CD4-positive, alpha-beta memory T cell (primary cell): ENCODE data around the gene USP13. TPM values are rescaled to one million over a fixed set of nuclear protein-coding genes. Genes with fewer than 3 reads are reported as not detected.

Source experiments
- CTCF ChIA-PET: fragments of 350-600 bp; sonication (Branson Sonifier 250); formaldehyde crosslinking; loops from one replicate; lab custom pipeline; 2021; ENCODE audit warnings: inconsistent platforms; ENCODE audit not compliant: partially characterized antibody; lab: Charles Lee
- POLR2A ChIA-PET: fragments of 350-600 bp; sonication (Branson Sonifier 250); formaldehyde crosslinking; loops from one replicate; lab custom pipeline; 2021; ENCODE audit not compliant: partially characterized antibody; lab: Charles Lee
- DNase-seq, 5 donors: peaks; one replicate each; pipeline versions ENCODE4 v3.0.0 to v3.0.0-alpha.2; 2020 to 2022; ENCODE audit warnings: mixed read lengths in 1 of 5
- H3K27ac ChIP-seq: one replicate; pipeline ENCODE4 v1.7.0; 2013; ENCODE audit warnings: low read depth, low read length
- H3K27me3 ChIP-seq: 2 replicates; pipeline ENCODE4 v1.7.0; 2013; ENCODE audit warnings: mild to moderate bottlenecking, low read length, moderate library complexity; ENCODE audit not compliant: insufficient read depth
- H3K36me3 ChIP-seq: 2 replicates; pipeline ENCODE4 v1.7.0; 2013; ENCODE audit warnings: mild to moderate bottlenecking, low read length, moderate library complexity; ENCODE audit not compliant: insufficient read depth
- H3K4me1 ChIP-seq: 2 replicates; pipeline ENCODE4 v1.7.0; 2013; ENCODE audit warnings: mild to moderate bottlenecking, low read length, moderate library complexity; ENCODE audit not compliant: insufficient read depth
- H3K4me3 ChIP-seq, 2 donors: one replicate each; pipeline ENCODE4 v1.7.0; 2013; ENCODE audit warnings: low read length in 2 of 2, mild to moderate bottlenecking in 1 of 2
- H3K9me3 ChIP-seq, 2 donors: one replicate each; pipeline ENCODE4 v1.7.0; 2013; ENCODE audit warnings: low read length in 2 of 2, control low read depth in 1 of 2; ENCODE audit not compliant: control insufficient read depth in 1 of 2
- H3K27ac Mint-ChIP-seq, 7 donors: one replicate each; pipeline ENCODE4 v1.8.0; 2020 to 2021; ENCODE audit warnings: mixed read lengths in 7 of 7, mild to moderate bottlenecking in 6 of 7, inconsistent platforms in 3 of 7, moderate library complexity in 3 of 7
- H3K27me3 Mint-ChIP-seq, 2 donors: one replicate each; pipeline ENCODE4 v1.8.0; 2020 to 2021; ENCODE audit warnings: mixed read lengths in 2 of 2
- H3K36me3 Mint-ChIP-seq, 2 donors: one replicate each; pipeline ENCODE4 v1.8.0; 2020 to 2021; ENCODE audit warnings: mixed read lengths in 2 of 2, inconsistent platforms in 1 of 2, mild to moderate bottlenecking in 1 of 2
- H3K4me1 Mint-ChIP-seq, 4 donors: one replicate each; pipeline ENCODE4 v1.8.0; 2020 to 2021; ENCODE audit warnings: mixed read lengths in 4 of 4, mild to moderate bottlenecking in 1 of 4
- H3K4me3 Mint-ChIP-seq, 8 donors: one replicate each; pipeline ENCODE4 v1.8.0; 2020 to 2021; ENCODE audit warnings: mixed read lengths in 8 of 8, mild to moderate bottlenecking in 7 of 8, moderate library complexity in 6 of 8, inconsistent platforms in 3 of 8
- H3K9me3 Mint-ChIP-seq, 8 donors: one replicate each; pipeline ENCODE4 v1.8.0; 2020 to 2021; ENCODE audit warnings: mixed read lengths in 8 of 8, mild to moderate bottlenecking in 5 of 8, inconsistent platforms in 3 of 8, moderate library complexity in 1 of 8
- intact Hi-C: fragments of 100-400 bp; cut with micrococcal nuclease; formaldehyde crosslinking; loops from one replicate; pipeline ENCODE4 v1.15.1; 2023
- polyA plus RNA-seq, 2 donors: library from polyadenylated mRNA; unstranded; fragments of 300-500 nt; fragmentation: Illumina TruSeq; gene quantifications; one replicate each; pipeline ENCODE4 v1.2.3, GENCODE V29; 2021
- total RNA-seq, 2 experiments: library from RNA; stranded (reverse); gene quantifications; one replicate each; pipeline ENCODE4 v1.2.3, GENCODE V29; 2021

USP13 gene
- total and polyA plus RNA-seq, 4 experiments from 2014 or later = 5.3 to 11.6 (median 9.6) TPM

DNA sequence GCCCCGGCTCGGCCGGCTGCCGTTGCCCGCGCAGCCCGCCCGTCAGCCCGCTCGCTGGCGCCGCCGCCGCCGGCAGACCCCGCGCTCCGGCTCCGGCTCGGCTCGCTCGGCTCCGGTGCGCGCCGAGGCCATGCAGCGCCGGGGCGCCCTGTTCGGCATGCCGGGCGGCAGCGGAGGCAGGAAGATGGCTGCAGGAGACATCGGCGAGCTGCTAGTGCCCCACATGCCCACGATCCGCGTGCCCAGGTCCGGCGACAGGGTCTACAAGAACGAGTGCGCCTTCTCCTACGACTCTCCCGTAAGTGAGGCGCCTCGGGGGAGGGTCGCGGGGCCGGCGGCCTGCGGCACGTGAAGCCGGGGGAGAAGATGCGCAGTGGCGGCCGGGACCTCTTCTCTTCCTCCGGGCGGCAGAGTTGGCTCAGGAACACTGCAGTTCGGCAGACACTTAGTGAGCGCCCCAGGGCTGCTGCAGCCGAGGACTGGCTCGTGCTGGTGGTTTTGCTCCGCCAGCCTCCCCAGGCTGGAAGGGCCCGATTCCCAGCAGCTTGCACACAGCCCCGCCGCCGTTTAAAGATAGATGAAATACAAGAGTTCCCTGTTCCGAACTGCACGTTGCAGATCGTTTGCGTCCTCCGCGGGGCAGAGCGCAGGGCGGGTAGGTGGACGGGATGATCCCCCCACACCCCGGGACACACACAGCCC, 407 bp downstream of the USP13 start:
- peaks cover 11 to 14% of the 10 kb centered on the region in 2 donors for H3K36me3 Mint-ChIP-seq
- peak; percentile 64 to 72 (median 71) for DNase-seq
- no peaks in the 10 kb centered on the region for H3K27me3 Mint-ChIP-seq
- peak overlapping the region; percentile 87 to 96 (median 91) for H3K27ac Mint-ChIP-seq
- no peaks in the 10 kb centered on the region for H3K27me3 ChIP-seq
- ChIA-PET POLR2A (interaction anchor here (0.6 to 1.7 kb wide), 9 partner anchors 9 to 949 kb away, joined by 3 to 8 read pairs (median 4); partner anchors contain the start of genes ACTL6A, MRPL47, NDUFB5 and TTC14), CTCF (interaction anchor here (0.7 to 1.2 kb wide), 2 partner anchors 91 to 221 kb away, joined by 3 read pairs; partner anchors contain the start of gene ACTL6A)
- peak overlapping the region; percentile 61 for H3K27ac ChIP-seq
- peak overlapping the region; percentile 77 to 82 for H3K4me3 ChIP-seq
- intact Hi-C loops = loop anchor here (1.0 to 5.0 kb wide), 4 partner anchors 49 to 1334 kb away; partner anchors contain the start of genes DNAJC19, MRPL47, NDUFB5 and PIK3CA
- H3K36me3 ChIP-seq = no peaks in the 10 kb centered on the region
- H3K9me3 Mint-ChIP-seq = no peaks in the 10 kb centered on the region
- no peaks in the 10 kb centered on the region for H3K9me3 ChIP-seq
- H3K4me3 Mint-ChIP-seq = peak overlapping the region; percentile 87 to 97 (median 96)
- peaks cover 21% of the 10 kb centered on the region for H3K4me1 ChIP-seq
- H3K4me1 Mint-ChIP-seq = peaks cover 26 to 44% (median 34%) of the 10 kb centered on the region in 4 donors

DNA sequence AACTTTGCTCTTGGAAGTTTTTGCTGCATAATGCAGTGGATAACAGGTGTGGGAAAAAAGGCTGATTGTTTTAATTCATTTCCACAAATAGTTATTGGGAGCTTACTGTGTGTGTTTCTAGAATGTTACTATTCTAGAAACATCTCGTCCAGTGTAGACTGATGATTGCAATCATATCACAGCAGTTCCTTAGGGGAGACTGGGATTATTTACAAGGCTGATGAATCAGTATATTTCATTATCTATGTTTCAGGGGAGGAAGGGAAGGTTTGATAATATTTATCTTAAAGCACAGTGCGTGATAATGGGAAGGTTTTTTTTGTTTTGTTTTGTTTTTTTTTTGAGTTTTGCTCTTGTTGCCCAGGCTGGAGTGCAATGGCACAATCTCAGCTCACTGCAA, 2.4 kb downstream of the USP13 start:
- no peaks in the 10 kb centered on the region for H3K9me3 Mint-ChIP-seq
- H3K4me3 Mint-ChIP-seq = peak overlapping the region; percentile 18 to 97 (median 94)
- no peaks in the 10 kb centered on the region for H3K36me3 ChIP-seq
- H3K4me1 Mint-ChIP-seq = peaks cover 31 to 52% (median 41%) of the 10 kb centered on the region in 4 donors
- peaks cover 11 to 15% of the 10 kb centered on the region in 2 donors for H3K36me3 Mint-ChIP-seq
- no peak for DNase-seq
- no peaks in the 10 kb centered on the region for H3K27me3 ChIP-seq
- no peaks in the 10 kb centered on the region for H3K27me3 Mint-ChIP-seq
- intact Hi-C loops = no loop called here
- CTCF ChIA-PET = interaction anchor here (0.5 kb wide), 1 partner anchor 1972 kb away, joined by 3 read pairs; no protein-coding TSS in a partner anchor
- POLR2A ChIA-PET = no interaction called here
- H3K27ac ChIP-seq = no peak overlapping the region
- H3K4me1 ChIP-seq = peaks cover 21% of the 10 kb centered on the region
- no peak overlapping the region for H3K4me3 ChIP-seq
- peak overlapping the region in 1 of 7 donors; percentile 27 for H3K27ac Mint-ChIP-seq
- H3K9me3 ChIP-seq = no peaks in the 10 kb centered on the region

DNA sequence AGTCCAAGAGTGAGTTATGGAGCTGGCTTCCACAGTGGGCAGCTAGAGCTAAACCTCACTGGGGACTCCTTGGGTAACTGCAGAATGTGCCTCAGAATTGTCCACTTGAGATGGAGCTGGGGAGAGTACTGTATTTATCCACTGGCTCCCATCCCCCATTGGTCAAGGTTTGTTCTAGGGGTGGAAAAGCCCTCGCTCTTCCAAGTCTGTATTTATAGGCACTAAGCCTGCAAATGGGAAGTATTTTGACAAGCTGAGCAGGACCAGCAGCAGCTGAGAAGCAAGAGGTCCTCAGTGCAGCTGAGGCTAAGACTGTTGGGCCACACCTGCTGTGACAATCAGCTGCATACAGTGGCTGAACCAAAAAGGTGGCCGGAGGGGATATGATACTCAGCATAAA, 5.8 kb downstream of the USP13 start:
- Histone ChIP-seq H3K9me3 (no peaks in the 10 kb centered on the region), H3K36me3 (no peaks in the 10 kb centered on the region), H3K4me1 (peaks cover 14% of the 10 kb centered on the region), H3K4me3 (no peak overlapping the region), H3K27me3 (no peaks in the 10 kb centered on the region), H3K27ac (no peak overlapping the region)
- Mint-ChIP-seq H3K27me3 (no peaks in the 10 kb centered on the region), H3K4me3 (no peak overlapping the region), H3K36me3 (peaks cover 6 to 15% of the 10 kb centered on the region in 2 donors), H3K9me3 (no peaks in the 10 kb centered on the region), H3K4me1 (peaks cover 29 to 58% (median 41%) of the 10 kb centered on the region in 4 donors), H3K27ac (peak overlapping the region in 1 of 7 donors; percentile 32)
- CTCF ChIA-PET = interaction anchor here (1.4 kb wide), 1 partner anchor 9 kb away, joined by 10 read pairs; no protein-coding TSS in a partner anchor
- intact Hi-C loops = no loop called here
- POLR2A ChIA-PET = no interaction called here
- no peak for DNase-seq

DNA sequence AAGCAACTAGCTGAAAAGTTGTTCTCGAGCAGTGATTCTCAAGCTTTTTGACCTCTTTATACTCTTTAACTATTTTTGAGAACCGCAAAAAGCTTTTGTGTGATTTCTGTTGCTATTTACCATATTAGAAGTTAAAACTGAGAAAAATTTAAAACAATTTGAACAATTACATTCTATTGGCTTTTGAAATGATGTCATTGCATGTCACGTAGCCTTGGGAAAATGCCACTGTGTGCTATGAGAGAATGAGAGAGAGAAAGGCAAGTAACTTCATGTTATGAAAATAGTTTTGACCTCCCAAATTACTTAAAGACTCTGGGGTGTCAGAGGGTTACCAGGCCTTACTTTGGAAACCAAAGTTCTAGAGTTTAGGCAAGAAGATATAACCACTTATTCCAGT, 8.0 kb downstream of the USP13 start:
- H3K36me3 ChIP-seq = no peaks in the 10 kb centered on the region
- H3K27ac ChIP-seq = no peak overlapping the region
- no peak overlapping the region for H3K4me3 ChIP-seq
- no peaks in the 10 kb centered on the region for H3K9me3 ChIP-seq
- Mint-ChIP-seq H3K27ac (no peak overlapping the region), H3K36me3 (peaks cover 0 to 13% of the 10 kb centered on the region in 2 donors), H3K9me3 (no peaks in the 10 kb centered on the region), H3K27me3 (no peaks in the 10 kb centered on the region), H3K4me1 (peaks cover 29 to 43% (median 34%) of the 10 kb centered on the region in 4 donors), H3K4me3 (no peak overlapping the region)
- ChIA-PET POLR2A (no interaction called here), CTCF (interaction anchor here (0.7 to 4.7 kb wide), 2 partner anchors 11 to 12 kb away, joined by 3 to 29 read pairs; no protein-coding TSS in a partner anchor)
- no peaks in the 10 kb centered on the region for H3K27me3 ChIP-seq
- H3K4me1 ChIP-seq = no peaks in the 10 kb centered on the region
- intact Hi-C loops = no loop called here
- no peak for DNase-seq

DNA sequence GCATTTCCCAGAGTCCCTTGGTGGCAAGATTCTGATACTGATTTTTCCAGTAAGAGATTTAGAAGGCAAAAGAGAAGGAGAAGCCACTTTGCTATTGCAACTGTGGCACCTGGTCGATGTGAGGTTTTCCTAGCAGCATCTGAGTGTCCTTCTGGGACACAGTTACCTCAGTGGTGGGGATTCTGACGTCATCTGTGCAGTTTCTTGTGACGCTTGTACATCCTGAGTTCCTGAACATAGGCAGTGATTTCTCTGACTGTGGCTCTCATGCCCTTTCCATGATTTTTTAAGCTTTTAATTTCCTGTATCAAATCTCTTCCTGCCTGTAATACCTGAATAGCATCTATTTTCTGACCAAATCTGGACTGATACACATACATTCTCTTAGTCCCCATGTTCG, 8.9 kb downstream of the USP13 start:
- H3K27ac Mint-ChIP-seq = no peak overlapping the region
- H3K4me3 Mint-ChIP-seq = no peak overlapping the region

DNA sequence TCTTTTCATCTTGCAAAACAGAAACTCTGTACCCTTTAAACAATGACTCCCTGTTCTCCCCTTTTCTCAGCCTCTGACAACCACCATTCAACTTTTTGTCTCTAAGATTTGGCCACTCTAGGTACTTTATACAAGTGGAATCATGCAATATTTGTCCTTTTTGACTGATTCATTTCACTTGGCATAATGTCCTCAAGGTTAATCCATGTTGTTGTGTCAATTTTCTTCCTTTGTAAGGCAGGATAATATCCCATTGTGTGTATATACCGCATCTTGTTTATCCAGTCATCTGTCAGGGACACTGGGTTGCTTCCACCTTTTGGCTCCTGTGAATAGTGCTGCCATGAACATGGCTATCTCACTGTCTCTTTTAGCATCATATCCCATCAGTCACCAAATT, 10.3 kb downstream of the USP13 start:
- H3K36me3 ChIP-seq = no peaks in the 10 kb centered on the region
- no peaks in the 10 kb centered on the region for H3K27me3 ChIP-seq
- intact Hi-C loops = no loop called here
- CTCF ChIA-PET = interaction anchor here (4.7 kb wide), 1 partner anchor 13 kb away, joined by 29 read pairs; no protein-coding TSS in a partner anchor
- Mint-ChIP-seq H3K9me3 (no peaks in the 10 kb centered on the region), H3K4me1 (peaks cover 29 to 37% (median 33%) of the 10 kb centered on the region in 4 donors), H3K27ac (no peak overlapping the region), H3K27me3 (no peaks in the 10 kb centered on the region), H3K4me3 (no peak overlapping the region), H3K36me3 (peaks cover 0 to 3% of the 10 kb centered on the region in 2 donors)
- no peak overlapping the region for H3K4me3 ChIP-seq
- POLR2A ChIA-PET = no interaction called here
- H3K9me3 ChIP-seq = no peaks in the 10 kb centered on the region
- no peak overlapping the region for H3K27ac ChIP-seq
- H3K4me1 ChIP-seq = no peaks in the 10 kb centered on the region
- DNase-seq = no peak

More for the DNA sequence above, 8.9 kb downstream of the USP13 start:
- H3K4me1 ChIP-seq = no peaks in the 10 kb centered on the region
- Mint-ChIP-seq H3K36me3 (peaks cover 0 to 4% of the 10 kb centered on the region in 2 donors), H3K4me1 (peaks cover 30 to 37% (median 33%) of the 10 kb centered on the region in 4 donors), H3K9me3 (no peaks in the 10 kb centered on the region), H3K27me3 (no peaks in the 10 kb centered on the region)
- ChIA-PET CTCF (interaction anchor here (4.7 kb wide), 1 partner anchor 12 kb away, joined by 29 read pairs; no protein-coding TSS in a partner anchor), POLR2A (interaction anchor here (1.0 kb wide), 1 partner anchor 9 kb away, joined by 3 read pairs; the partner anchor contains the start of gene USP13)
- DNase-seq = no peak
- H3K9me3 ChIP-seq = no peaks in the 10 kb centered on the region
- no peaks in the 10 kb centered on the region for H3K27me3 ChIP-seq
- intact Hi-C loops = no loop called here
- no peak overlapping the region for H3K27ac ChIP-seq
- no peaks in the 10 kb centered on the region for H3K36me3 ChIP-seq
- no peak overlapping the region for H3K4me3 ChIP-seq

DNA sequence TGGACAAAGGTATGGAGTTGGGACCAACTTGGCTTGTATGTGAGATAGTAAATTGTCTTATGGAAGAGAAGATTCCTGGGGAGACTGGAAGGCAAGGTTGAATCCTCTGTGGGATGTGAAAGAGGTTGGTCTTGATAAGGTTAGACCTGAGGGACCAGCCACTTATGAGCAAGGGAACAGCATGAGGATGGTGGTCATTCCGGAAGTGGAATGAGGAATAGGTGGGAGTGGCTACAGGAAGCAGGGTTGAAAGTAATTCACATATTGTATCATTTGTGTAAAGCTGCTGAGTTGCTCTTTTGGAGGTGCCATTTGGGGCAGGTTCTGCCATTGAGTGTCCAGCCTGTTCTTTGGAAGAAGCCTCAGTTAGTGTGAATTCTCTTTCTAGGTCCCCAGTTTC, 13.2 kb downstream of the USP13 start:
- Histone ChIP-seq H3K27ac (no peak overlapping the region), H3K36me3 (no peaks in the 10 kb centered on the region), H3K4me1 (no peaks in the 10 kb centered on the region), H3K27me3 (no peaks in the 10 kb centered on the region), H3K9me3 (no peaks in the 10 kb centered on the region), H3K4me3 (no peak overlapping the region)
- H3K4me1 Mint-ChIP-seq = peaks cover 26 to 31% (median 30%) of the 10 kb centered on the region in 4 donors
- H3K9me3 Mint-ChIP-seq = no peaks in the 10 kb centered on the region
- CTCF ChIA-PET = no interaction called here
- DNase-seq = no peak
- no peaks in the 10 kb centered on the region for H3K27me3 Mint-ChIP-seq
- H3K4me3 Mint-ChIP-seq = no peak overlapping the region
- POLR2A ChIA-PET = no interaction called here
- H3K36me3 Mint-ChIP-seq = peaks cover 0 to 7% of the 10 kb centered on the region in 2 donors
- H3K27ac Mint-ChIP-seq = peak overlapping the region in 1 of 7 donors; percentile 20
- intact Hi-C loops = no loop called here
